Urinary bladder (tissue), 4 donors: ENCODE data around the gene CTXN1. TPM values are rescaled to one million over a fixed set of nuclear protein-coding genes. Genes with fewer than 3 reads are reported as not detected.
"Not testable (repeated sequence)": the region's sequence is repeated elsewhere in the genome, so short reads cannot be mapped to it uniquely, and the experiment has no call there.

Experiments
- DNase-seq: peaks from one replicate; pipeline ENCODE4 v3.0.0-alpha.2; 2015; ENCODE audit errors: extremely low spot score
- H3K27ac ChIP-seq: one replicate; pipeline ENCODE4 v1.5.1; 2013; ENCODE audit warnings: low read depth, mild to moderate bottlenecking, moderate library complexity
- H3K36me3 ChIP-seq: one replicate; pipeline ENCODE4 v1.6.1; 2013; ENCODE audit warnings: mild to moderate bottlenecking, moderate library complexity; ENCODE audit not compliant: insufficient read depth
- H3K4me1 ChIP-seq: one replicate; pipeline ENCODE4 v1.6.1; 2013; ENCODE audit warnings: mild to moderate bottlenecking, moderate library complexity; ENCODE audit not compliant: insufficient read depth
- H3K4me3 ChIP-seq: one replicate; pipeline ENCODE4 v1.5.1; 2013; ENCODE audit warnings: low read depth, low read length
- WGBS: extraction: QIAGEN DNeasy Blood & Tissue Kit; methylation state at CpG from one replicate; pipeline ENCODE4 v1.1.7; 2013; 5-methylcytosine and 5-hydroxymethylcytosine counted together
- polyA plus RNA-seq: library from polyadenylated mRNA; stranded (reverse); fragments of 200-250 nt; gene quantifications from one replicate; pipeline ENCODE4 v1.2.3, GENCODE V29; 2013
- total RNA-seq: library from RNA; depleted of rRNA; stranded (reverse); fragments of >200 nt; gene quantifications from one replicate; pipeline ENCODE4 v1.2.3, GENCODE V29; 2014
- donor health status: healthy with polysubstance abuse.
- donor health status: healthy.

Gene CTXN1
- total and polyA plus RNA-seq, 2 donors = 0.63 to 22.1 TPM

- Histone ChIP-seq H3K27ac (no peak overlapping the region), H3K4me1 (no peaks in the 10 kb centered on the region), H3K36me3 (peaks cover 3% of the 10 kb centered on the region), H3K4me3 (no peak overlapping the region)
- WGBS = 88% methylated on average over 22 of the region's 22 CpGs
- no peak for DNase-seq
Observed at GRCh38 chr19:7962644-7963268, 36.8 kb upstream of the CTXN1 start.

GRCh38 chr19:7961920-7962626, 36.1 kb upstream of the CTXN1 start:
- 88% methylated on average over 13 of the region's 13 CpGs for WGBS
- Histone ChIP-seq H3K36me3 (peaks cover 1% of the 10 kb centered on the region), H3K4me3 (no peak overlapping the region), H3K27ac (no peak overlapping the region), H3K4me1 (no peaks in the 10 kb centered on the region)
- no peak for DNase-seq

DNA sequence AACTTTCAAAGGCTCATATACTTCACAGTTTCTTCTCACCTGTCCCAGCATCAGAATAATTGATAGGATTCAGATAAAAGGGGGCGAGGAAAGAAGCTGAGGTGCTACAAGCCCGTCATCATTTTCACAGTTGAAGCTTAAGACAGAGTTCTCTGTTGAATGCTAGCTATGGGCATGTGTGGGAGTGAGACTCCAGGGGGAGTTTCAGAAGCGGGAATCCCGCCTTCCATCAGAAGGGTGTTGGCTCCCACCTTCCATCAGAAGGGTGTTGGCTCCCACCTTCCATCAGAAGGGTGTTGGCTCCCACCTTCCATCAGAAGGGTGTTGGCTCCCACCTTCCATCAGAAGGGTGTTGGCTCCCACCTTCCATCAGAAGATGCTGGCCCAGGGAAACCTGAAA, 35.1 kb upstream of the CTXN1 start:
- not testable (repeated sequence) for H3K4me3 ChIP-seq, H3K4me1 ChIP-seq, H3K36me3 ChIP-seq, H3K27ac ChIP-seq, DNase-seq
- 95% methylated on average over 4 of the region's 4 CpGs for WGBS

GRCh38 chr19:7959211-7959610, 33.3 kb upstream of the CTXN1 start:
- H3K36me3 ChIP-seq = no peaks in the 10 kb centered on the region
- H3K27ac ChIP-seq = no peak overlapping the region
- no peaks in the 10 kb centered on the region for H3K4me1 ChIP-seq
- no peak for DNase-seq
- H3K4me3 ChIP-seq = no peak overlapping the region
- whole genome bisulfite sequencing = 65% methylated on average over 6 of the region's 6 CpGs

DNA sequence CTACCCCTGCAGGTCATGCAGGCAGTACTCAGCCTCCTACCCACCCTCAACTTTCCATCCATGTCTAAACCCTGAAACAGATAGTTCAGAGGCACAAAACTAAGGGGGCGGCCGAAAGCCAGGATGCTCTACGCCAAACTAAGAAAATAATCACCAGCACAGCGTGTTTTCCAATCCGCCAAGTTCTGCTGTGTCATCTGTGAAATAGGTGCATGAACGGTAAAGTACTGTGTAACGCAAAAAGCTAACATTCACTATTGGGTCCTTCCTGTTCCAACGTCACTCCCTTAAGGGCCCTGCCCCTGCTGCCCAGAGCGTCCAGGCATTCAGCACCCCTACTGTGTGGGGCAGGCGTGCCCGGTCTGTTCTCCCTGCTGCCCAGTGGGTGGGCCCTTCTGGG, 29.8 kb upstream of the CTXN1 start:
- H3K4me3 ChIP-seq = no peak overlapping the region
- no peak overlapping the region for H3K27ac ChIP-seq
- no peaks in the 10 kb centered on the region for H3K36me3 ChIP-seq
- WGBS = 86% methylated on average over 11 of the region's 11 CpGs
- no peak for DNase-seq
- H3K4me1 ChIP-seq = no peaks in the 10 kb centered on the region

GRCh38 chr19:7953576-7953975, 27.6 kb upstream of the CTXN1 start:
- no peak overlapping the region for H3K4me3 ChIP-seq
- H3K36me3 ChIP-seq = no peaks in the 10 kb centered on the region
- no peaks in the 10 kb centered on the region for H3K4me1 ChIP-seq
- no peak overlapping the region for H3K27ac ChIP-seq
- no peak for DNase-seq
- WGBS = 71% methylated on average over 7 of the region's 7 CpGs

GRCh38 chr19:7953060-7953459, 27.1 kb upstream of the CTXN1 start:
- H3K36me3 ChIP-seq = no peaks in the 10 kb centered on the region
- no peak overlapping the region for H3K27ac ChIP-seq
- H3K4me3 ChIP-seq = no peak overlapping the region
- 17% methylated on average over 3 of the region's 3 CpGs for WGBS
- DNase-seq = no peak
- no peaks in the 10 kb centered on the region for H3K4me1 ChIP-seq

- Histone ChIP-seq H3K4me3 (no peak overlapping the region), H3K27ac (no peak overlapping the region), H3K36me3 (no peaks in the 10 kb centered on the region), H3K4me1 (no peaks in the 10 kb centered on the region)
- DNase-seq = no peak
- WGBS = 95% methylated on average over 4 of the region's 4 CpGs
Observed at GRCh38 chr19:7947939-7948338, 22.0 kb upstream of the CTXN1 start.

GRCh38 chr19:7944177-7944761, 18.3 kb upstream of the CTXN1 start:
- Histone ChIP-seq H3K36me3 (no peaks in the 10 kb centered on the region), H3K4me3 (peak overlapping the region; percentile 14), H3K4me1 (peaks cover 3% of the 10 kb centered on the region), H3K27ac (peak overlapping the region; percentile 63)
- peak; percentile 82 for DNase-seq
- WGBS = 28% methylated on average over 18 of the region's 18 CpGs

DNA sequence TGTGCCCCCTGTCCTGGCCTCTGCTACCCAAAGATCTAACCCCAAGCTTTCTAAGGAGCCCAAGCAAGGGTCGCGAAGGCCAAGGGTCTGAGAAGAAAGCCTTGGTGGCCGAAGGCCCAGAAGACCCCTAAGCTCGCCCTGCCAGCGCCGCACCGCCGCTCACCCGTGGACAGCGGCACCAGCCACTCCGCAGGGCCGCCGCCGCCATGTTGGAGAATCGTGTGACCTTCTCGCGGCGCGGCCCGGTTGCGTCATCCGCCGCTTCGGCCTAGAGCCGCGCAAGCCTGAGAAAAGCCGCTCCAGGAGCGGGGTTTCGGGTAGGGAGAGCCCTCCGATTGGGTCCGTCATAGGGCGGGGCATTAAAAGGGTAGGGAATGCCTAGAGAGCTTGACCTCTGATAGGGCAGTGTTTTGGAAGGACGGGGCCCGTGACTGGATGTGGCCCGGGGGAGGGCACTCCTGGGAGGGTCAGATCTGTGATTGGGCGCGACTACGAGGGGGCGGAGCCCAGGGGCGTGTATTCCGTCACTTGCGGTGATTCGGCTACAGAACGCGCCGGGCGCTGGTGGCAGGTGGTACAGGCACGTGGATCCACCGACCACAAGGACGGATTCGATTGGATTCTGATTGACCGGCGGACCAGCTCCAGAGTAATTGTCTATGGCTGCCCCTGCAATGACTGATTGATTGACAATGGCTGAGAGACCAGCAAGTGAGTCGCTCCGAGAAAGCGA, 17.7 kb upstream of the CTXN1 start, which contains the start of gene TIMM44:
TIMM44 (minus strand) TSS at position 223 of the 733 bp plus-strand sequence; CDS start at position 208, 15 bp downstream.
- H3K4me3 ChIP-seq = peak within 1 kb of the TSS; percentile 66
- no peaks in the 10 kb centered on the region for H3K36me3 ChIP-seq
- peak; percentile 99 for DNase-seq
- peaks cover 3% of the 10 kb centered on the region for H3K4me1 ChIP-seq
- H3K27ac ChIP-seq = peak within 1 kb of the TSS; percentile 94
- WGBS = under 1% methylated on average over 56 of the region's 56 CpGs

GRCh38 chr19:7942981-7943443, 17.1 kb upstream of the CTXN1 start:
- Histone ChIP-seq H3K27ac (peak overlapping the region; percentile 94), H3K4me3 (peak overlapping the region; percentile 66), H3K4me1 (peaks cover 3% of the 10 kb centered on the region), H3K36me3 (no peaks in the 10 kb centered on the region)
- no peak for DNase-seq
- 4% methylated on average over 33 of the region's 33 CpGs for WGBS

GRCh38 chr19:7941895-7942596, 16.1 kb upstream of the CTXN1 start:
- Histone ChIP-seq H3K4me3 (no peak overlapping the region), H3K4me1 (peaks cover 3% of the 10 kb centered on the region), H3K36me3 (no peaks in the 10 kb centered on the region), H3K27ac (no peak overlapping the region)
- no peak for DNase-seq
- 91% methylated on average over 19 of the region's 19 CpGs for WGBS

DNA sequence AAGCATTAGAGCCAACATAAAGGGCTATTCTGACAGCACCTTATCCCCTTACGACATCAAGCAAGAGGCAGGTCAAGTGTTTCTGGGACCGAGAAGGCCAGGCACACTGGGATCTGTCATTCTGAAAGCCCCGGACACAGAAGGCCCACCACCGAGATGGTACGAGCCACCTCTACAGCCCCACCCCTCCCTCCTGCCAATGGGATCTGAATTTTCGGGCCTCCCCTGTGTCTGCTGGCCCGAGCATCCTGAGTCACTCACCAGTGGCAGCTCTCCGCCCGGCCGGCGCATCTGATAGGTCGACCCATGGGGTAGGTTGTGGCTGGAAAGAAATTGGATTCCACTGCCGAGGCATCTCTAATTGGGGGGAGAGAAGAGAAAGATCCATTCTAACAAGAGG, 14.9 kb upstream of the CTXN1 start:
- WGBS = 93% methylated on average over 13 of the region's 13 CpGs
- Histone ChIP-seq H3K4me3 (no peak overlapping the region), H3K4me1 (peaks cover 3% of the 10 kb centered on the region), H3K36me3 (no peaks in the 10 kb centered on the region), H3K27ac (no peak overlapping the region)
- no peak for DNase-seq
